SK-N-SH (cell line): ENCODE measurements around the gene KLHL25. TPM values are rescaled to one million over a fixed set of nuclear protein-coding genes. Genes with fewer than 3 reads are reported as not detected.
A peak's percentile ranks its signal among the peaks of the same experiment; 100 is the strongest.

Experiments
- CTCF ChIA-PET: fragments of 300-600, 350-600 bp; formaldehyde crosslinking; extraction: SDS; loops from one replicate; lab custom pipeline; 2021; lab: Yijun Ruan, JAX
- POLR2A ChIA-PET: fragments of 350-600 bp; sonication (Branson Sonifier 250); formaldehyde crosslinking; extraction: SDS; loops from one replicate; lab custom pipeline; 2020; ENCODE audit warnings: antibody characterized with exemption, inconsistent platforms; lab: Yijun Ruan, JAX
- DNase-seq: peaks from one replicate; pipeline ENCODE4 v3.0.0; 2012
- H2AFZ ChIP-seq: fragments of 200-600 bp; sonication (generic); 2 replicates; pipeline ENCODE4 v1.8.1; 2016; ENCODE audit warnings: antibody characterized with exemption, mild to moderate bottlenecking, low read depth
- H3F3A ChIP-seq: fragments of 200-600 bp; sonication (generic); replicated peaks from 2 replicates; pipeline ENCODE3; 2016; ENCODE audit warnings: antibody characterized with exemption, mild to moderate bottlenecking; ENCODE audit not compliant: insufficient read depth
- H3K27ac ChIP-seq, 2 experiments: fragments of 200-500 bp in 1 of 2; fragments of 200-600 bp in 1 of 2; sonication (Bioruptor generic) in 1 of 2; sonication (generic), shearing (Covaris generic) in 1 of 2; 2 replicates each; pipeline versions ENCODE4 v1.5.1 to v1.6.1; 2014 to 2016; ENCODE audit warnings: low read depth in 2 of 2, inconsistent platforms in 1 of 2, low read length in 1 of 2, mild to moderate bottlenecking in 1 of 2, mixed read lengths in 1 of 2
- H3K27me3 ChIP-seq: fragments of 200-600 bp; sonication (generic), shearing (Covaris generic); 2 replicates; pipeline ENCODE4 v1.6.1; 2016; ENCODE audit warnings: mixed run types; ENCODE audit not compliant: insufficient read depth
- H3K36me3 ChIP-seq, 2 experiments: fragments of 200-500 bp in 1 of 2; fragments of 200-600 bp in 1 of 2; sonication (Bioruptor generic) in 1 of 2; sonication (generic) in 1 of 2; replicated peaks in 1 of 2; 2 replicates each; pipeline versions ENCODE3 to v1.5.1; 2014 to 2016; ENCODE audit warnings: low read length in 1 of 2, mild to moderate bottlenecking in 1 of 2; ENCODE audit not compliant: insufficient read depth in 2 of 2, control insufficient read depth in 1 of 2
- H3K4me1 ChIP-seq, 2 experiments: fragments of 200-500 bp in 1 of 2; fragments of 200-600 bp in 1 of 2; sonication (Bioruptor generic) in 1 of 2; sonication (generic), shearing (Covaris generic) in 1 of 2; 2 replicates each; pipeline versions ENCODE4 v1.5.1 to v1.6.1; 2014 to 2016; ENCODE audit warnings: low read depth in 1 of 2, low read length in 1 of 2, mixed run types in 1 of 2; ENCODE audit not compliant: insufficient read depth in 2 of 2, control insufficient read depth in 1 of 2
- H3K4me2 ChIP-seq: fragments of 200-600 bp; sonication (generic), shearing (Covaris generic); 2 replicates; pipeline ENCODE4 v1.6.1; 2017; ENCODE audit warnings: mixed run types
- H3K4me3 ChIP-seq, 2 experiments: fragments of 200-500 bp in 1 of 2; fragments of 200-600 bp in 1 of 2; sonication (Bioruptor generic) in 1 of 2; sonication (generic), shearing (Covaris generic) in 1 of 2; 2 replicates each; pipeline versions ENCODE4 v1.5.1 to v1.8.1; 2014 to 2016; ENCODE audit warnings: low read depth in 2 of 2, inconsistent platforms in 1 of 2, low read length in 1 of 2, mild to moderate bottlenecking in 1 of 2, mixed read lengths in 1 of 2, moderate library complexity in 1 of 2
- H3K79me2 ChIP-seq: fragments of 200-600 bp; sonication (generic); 2 replicates; pipeline ENCODE4 v1.8.1; 2017; ENCODE audit warnings: mild to moderate bottlenecking; ENCODE audit not compliant: insufficient read depth
- H3K9ac ChIP-seq: fragments of 200-600 bp; sonication (generic); 2 replicates; pipeline ENCODE4 v1.6.1; 2017; ENCODE audit warnings: mixed run types
- H3K9me2 ChIP-seq: fragments of 200-600 bp; sonication (generic); 2 replicates; pipeline ENCODE4 v1.6.1; 2017; ENCODE audit warnings: mixed run types
- H3K9me3 ChIP-seq: fragments of 200-600 bp; sonication (generic); 2 replicates; pipeline ENCODE4 v1.6.1; 2017; ENCODE audit warnings: mixed run types, mild to moderate bottlenecking, moderate library complexity
- H4K20me1 ChIP-seq: fragments of 200-600 bp; sonication (generic); 2 replicates; pipeline ENCODE4 v1.6.1; 2017; ENCODE audit warnings: mild to moderate bottlenecking, mixed run types; ENCODE audit not compliant: insufficient read depth
- ELF1 ChIP-seq: IDR thresholded peaks from 2 replicates; pipeline ENCODE4 v1.4.0; 2012
- FOXM1 ChIP-seq: IDR thresholded peaks from 2 replicates; pipeline ENCODE4 v1.4.0; 2012; ENCODE audit warnings: low read depth, mild to moderate bottlenecking
- NRF1 ChIP-seq: IDR thresholded peaks from 2 replicates; pipeline ENCODE4 v1.6.1; 2012; ENCODE audit warnings: low read depth, mild to moderate bottlenecking, low read length
- RAD21 ChIP-seq: IDR thresholded peaks from 2 replicates; pipeline ENCODE4 v1.6.1; 2012; ENCODE audit warnings: mild to moderate bottlenecking, low read length
- RCOR1 ChIP-seq: fragments of 150-350 bp; IDR thresholded peaks from 2 replicates; pipeline ENCODE4 v1.6.1; 2017; ENCODE audit warnings: antibody characterized with exemption, low read length
- RFX5 ChIP-seq: IDR thresholded peaks from 2 replicates; pipeline ENCODE4 v1.6.1; 2012; ENCODE audit warnings: mild to moderate bottlenecking, improper control_type of control experiment, low read length
- RXRA ChIP-seq: IDR thresholded peaks from 2 replicates; pipeline ENCODE4 v1.4.0; 2012; ENCODE audit warnings: low read depth, mild to moderate bottlenecking, borderline replicate concordance
- SIN3A ChIP-seq: IDR thresholded peaks from 2 replicates; pipeline ENCODE4 v1.6.1; 2012; ENCODE audit warnings: low read depth, mild to moderate bottlenecking, low read length, moderate library complexity, borderline replicate concordance
- SMC3 ChIP-seq: IDR thresholded peaks from 2 replicates; pipeline ENCODE4 v1.6.1; 2012; ENCODE audit warnings: low read depth, low read length, improper control_type of control experiment
- TEAD4 ChIP-seq: IDR thresholded peaks from 2 replicates; pipeline ENCODE4 v1.4.0; 2012; ENCODE audit warnings: mild to moderate bottlenecking, borderline replicate concordance; ENCODE audit not compliant: insufficient read depth
- USF2 ChIP-seq: fragments of 150-350 bp; IDR thresholded peaks from 2 replicates; pipeline ENCODE4 v1.6.1; 2017; ENCODE audit warnings: antibody characterized with exemption, low read length, low read depth, borderline replicate concordance
- ZBTB33 ChIP-seq: IDR thresholded peaks from 2 replicates; pipeline ENCODE4 v1.4.0; 2012; ENCODE audit warnings: low read depth, borderline replicate concordance
- WGBS: methylation state at CpG from one replicate; pipeline ENCODE4 v1.1.6; 2017; ENCODE audit warnings: low lambda C conversion rate; 5-methylcytosine and 5-hydroxymethylcytosine counted together
- polyA plus RNA-seq, 3 experiments: library from polyadenylated mRNA; depleted of rRNA; stranded (reverse); fragments of >200 nt; gene quantifications; 2 replicates each; pipeline ENCODE4 v1.2.3, GENCODE V29; 2012
- TF ChIP-seq, protein P1 (sequence below): IDR thresholded peaks from 2 replicates; pipeline ENCODE4; 2012

The KLHL25 gene
- polyA plus RNA-seq, 1 of the 3 experiments (the other 2 are of a cell fraction) = 4.5 TPM

GRCh38 chr15:85794598-85795336 lies at the start of gene KLHL25 (continued):
- TF ChIP-seq USF2 = no peak
- TF ChIP-seq ZBTB33 = no peak
- no peak for TF ChIP-seq SMC3
- no peak for TF ChIP-seq RAD21
- TF ChIP-seq NRF1 = no peak
- TF ChIP-seq RXRA = no peak
- TF ChIP-seq RFX5 = no peak
- no peak for TF ChIP-seq TEAD4
- no peak for TF ChIP-seq RCOR1
- TF ChIP-seq SIN3A = no peak

GRCh38 chr15:85840802-85841152 lies 46.1 kb upstream of the KLHL25 start:
- Histone ChIP-seq H4K20me1 (no peaks in the 10 kb centered on the region), H3K9ac (no peak overlapping the region), H3K4me2 (peak overlapping the region; percentile 91), H3K4me1 (peaks cover 0 to 5% of the 10 kb centered on the region in 2 experiments; a peak in 1 of 4 replicates), H3F3A (no peaks in the 10 kb centered on the region), H3K27me3 (no peaks in the 10 kb centered on the region), H3K9me3 (no peaks in the 10 kb centered on the region)
- POLR2A ChIA-PET = no interaction called here
- 0% methylated on average over 6 of the region's 8 CpGs for WGBS
- no peak for DNase-seq
- no peak for TF ChIP-seq RCOR1
- no peak for TF ChIP-seq FOXM1
- no peak for TF ChIP-seq ELF1
- TF ChIP-seq, protein P1, sequence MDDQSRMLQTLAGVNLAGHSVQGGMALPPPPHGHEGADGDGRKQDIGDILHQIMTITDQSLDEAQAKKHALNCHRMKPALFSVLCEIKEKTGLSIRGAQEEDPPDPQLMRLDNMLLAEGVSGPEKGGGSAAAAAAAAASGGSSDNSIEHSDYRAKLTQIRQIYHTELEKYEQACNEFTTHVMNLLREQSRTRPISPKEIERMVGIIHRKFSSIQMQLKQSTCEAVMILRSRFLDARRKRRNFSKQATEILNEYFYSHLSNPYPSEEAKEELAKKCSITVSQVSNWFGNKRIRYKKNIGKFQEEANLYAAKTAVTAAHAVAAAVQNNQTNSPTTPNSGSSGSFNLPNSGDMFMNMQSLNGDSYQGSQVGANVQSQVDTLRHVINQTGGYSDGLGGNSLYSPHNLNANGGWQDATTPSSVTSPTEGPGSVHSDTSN = no peak
- no peak for TF ChIP-seq USF2
- TF ChIP-seq RFX5 = no peak
- TF ChIP-seq, all 33 proteins: peak for 0
- no peaks in the 10 kb centered on the region for H3K79me2 ChIP-seq
- peak overlapping the region in 1 of 2 experiments; percentile 63; a peak in 2 of 4 replicates for H3K4me3 ChIP-seq
- CTCF ChIA-PET = interaction anchor here (0.6 to 17.1 kb wide), 33 partner anchors 9 to 550 kb away, joined by 3 to 201 read pairs (median 4); no protein-coding TSS in a partner anchor
- H3K9me2 ChIP-seq = no peaks in the 10 kb centered on the region
- H3K27ac ChIP-seq = no peak overlapping the region
- H3K36me3 ChIP-seq = no peaks in the 10 kb centered on the region
- H2AFZ ChIP-seq = peak overlapping the region; percentile 80
